Activated CD4-positive, alpha-beta T cell treated with anti-CD3 and anti-CD28 coated beads, Interleukin-2, amount 50 U/mL, for 4 hours (primary cell): Measurements from ENCODE around the gene ABCB11.
"Not testable (repeated sequence)": the region's sequence is repeated elsewhere in the genome, so short reads cannot be mapped to it uniquely, and the experiment has no call there.

Experiments used
- DNase-seq, 2 experiments: peaks; one replicate each; pipeline ENCODE4 v3.0.0-alpha.2; 2020

Gene ABCB11

GRCh38 chr2:168874368-168875054, 156.6 kb downstream of the ABCB11 start:
- no peak for DNase-seq

GRCh38 chr2:168870824-168871223, 160.3 kb downstream of the ABCB11 start:
- not testable (repeated sequence) for DNase-seq
